ENCODE data around the gene METTL6.
"Not testable (repeated sequence)": the region's sequence is repeated elsewhere in the genome, so short reads cannot be mapped to it uniquely, and the experiment has no call there.

The METTL6 gene, protein sequence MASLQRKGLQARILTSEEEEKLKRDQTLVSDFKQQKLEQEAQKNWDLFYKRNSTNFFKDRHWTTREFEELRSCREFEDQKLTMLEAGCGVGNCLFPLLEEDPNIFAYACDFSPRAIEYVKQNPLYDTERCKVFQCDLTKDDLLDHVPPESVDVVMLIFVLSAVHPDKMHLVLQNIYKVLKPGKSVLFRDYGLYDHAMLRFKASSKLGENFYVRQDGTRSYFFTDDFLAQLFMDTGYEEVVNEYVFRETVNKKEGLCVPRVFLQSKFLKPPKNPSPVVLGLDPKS

DNA sequence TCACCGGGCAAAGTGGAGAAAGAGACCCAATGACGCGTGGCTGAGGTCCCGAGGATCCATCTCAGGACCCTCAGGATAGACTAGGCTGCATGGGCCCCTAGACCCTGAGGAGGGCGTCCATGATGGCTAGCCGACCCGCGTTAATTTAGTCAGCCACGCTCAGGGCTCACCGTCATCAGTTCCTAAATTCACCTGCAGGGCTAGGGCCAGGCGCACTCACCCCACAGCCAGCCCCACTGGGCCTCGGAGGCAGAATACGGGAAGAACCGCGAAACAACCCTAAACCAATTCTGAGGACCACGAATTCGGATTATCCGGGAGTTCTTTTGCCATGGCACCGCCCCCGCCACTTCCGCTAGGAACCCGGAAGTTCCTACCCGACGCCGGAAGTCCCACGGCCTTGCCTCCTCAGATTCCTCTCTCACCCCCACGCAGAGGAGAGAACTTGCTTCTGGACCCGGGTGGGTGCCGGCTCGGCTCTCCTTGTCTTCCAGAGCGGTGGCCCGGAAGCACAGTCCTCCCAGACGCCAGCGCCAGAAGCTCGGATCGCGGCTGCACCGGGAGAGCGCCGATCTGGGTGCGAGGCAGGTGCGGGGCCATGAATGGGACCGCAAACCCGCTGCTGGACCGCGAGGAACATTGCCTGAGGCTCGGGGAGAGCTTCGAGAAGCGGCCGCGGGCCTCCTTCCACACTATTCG, at the start of gene METTL6, which contains the start of gene EAF1:
Gene METTL6, minus strand, starts transcription at position 363 of the 699 bp plus-strand sequence. CDS start 1,033 bp downstream, outside the sequence.
Gene EAF1, plus strand, starts transcription at position 417 of the 699 bp plus-strand sequence. Its CDS starts 182 bp downstream, at position 599.
- DNase-seq, result peak; percentile 79 to 80

DNA sequence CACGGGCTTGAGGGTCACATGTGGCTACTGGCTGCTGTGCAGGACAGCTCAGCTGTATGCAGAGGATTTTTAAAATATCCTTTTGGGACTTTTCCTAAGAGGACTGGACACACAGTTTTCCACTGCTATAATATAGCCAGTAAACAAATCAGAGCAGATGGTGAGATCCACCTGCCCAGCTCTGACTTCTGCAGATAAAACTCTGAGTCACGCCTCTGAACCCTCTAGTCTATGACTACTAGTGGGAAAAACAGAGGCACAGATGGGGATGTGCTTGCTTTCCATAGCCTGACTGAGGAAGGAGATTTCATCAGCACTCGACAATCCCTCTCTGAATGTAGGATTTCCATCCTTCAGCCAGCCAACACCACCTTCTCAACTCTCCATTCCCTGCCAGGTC, 49.0 kb upstream of the METTL6 start:
- DNase-seq, result no peak

DNA sequence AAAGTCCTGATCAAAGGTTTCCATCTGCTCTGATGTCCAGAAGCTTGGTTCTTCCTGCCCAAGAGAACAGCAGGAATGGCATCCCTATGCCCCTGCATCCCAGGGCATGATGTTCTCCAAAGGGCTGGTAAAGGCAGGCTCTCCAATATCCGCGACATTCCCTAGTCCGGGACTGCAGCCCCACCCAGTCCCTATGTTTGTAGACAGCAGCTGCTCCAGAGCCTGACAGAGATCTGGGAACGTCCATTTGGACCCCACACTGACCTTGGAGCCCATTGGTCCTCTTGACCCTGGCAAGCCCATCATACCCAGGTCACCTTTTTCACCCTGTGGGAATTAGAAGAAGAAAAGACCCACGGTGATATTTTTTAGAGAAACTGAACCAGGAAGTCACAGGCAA, 47.8 kb upstream of the METTL6 start:
- no peak for DNase-seq

DNA sequence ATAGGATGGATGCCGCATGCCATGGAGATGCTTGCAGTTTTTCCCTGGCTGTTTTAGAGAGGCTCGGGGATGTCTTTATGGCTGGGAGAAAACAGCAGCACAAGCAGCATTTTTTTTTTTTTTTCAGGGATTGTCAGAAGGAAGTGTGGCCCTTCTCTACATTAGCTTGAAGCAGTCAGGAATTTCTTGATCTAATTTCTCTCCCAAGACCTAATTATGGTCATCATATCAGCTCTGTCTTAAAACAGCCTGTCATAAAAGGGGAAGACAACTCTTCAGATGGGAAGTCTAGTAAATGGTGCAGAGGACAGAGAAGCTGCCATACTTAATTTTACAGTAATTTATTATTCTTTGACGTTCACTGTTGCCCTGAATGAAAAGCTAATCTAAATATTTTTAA, 44.5 kb upstream of the METTL6 start:
- no peak for DNase-seq

DNA sequence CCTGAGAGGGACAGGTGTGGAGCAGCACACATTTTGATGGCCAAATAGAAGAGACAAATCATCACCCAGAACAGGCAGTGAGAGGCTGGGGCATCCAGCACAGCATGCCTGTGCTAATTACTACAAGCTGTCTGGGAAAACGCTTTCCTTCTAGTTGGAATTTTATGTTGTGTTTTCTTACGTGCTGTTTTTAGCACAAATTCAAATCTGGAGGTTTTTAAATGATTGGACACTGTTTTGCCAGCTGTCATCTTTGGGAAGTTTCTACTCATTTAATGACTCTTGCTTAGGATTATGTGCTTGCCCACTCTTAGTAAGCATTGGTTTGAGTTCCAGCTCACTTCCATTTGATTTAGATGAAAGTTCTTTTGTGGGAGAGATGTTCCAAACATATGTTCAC, 43.5 kb upstream of the METTL6 start:
- DNase-seq, result no peak

DNA sequence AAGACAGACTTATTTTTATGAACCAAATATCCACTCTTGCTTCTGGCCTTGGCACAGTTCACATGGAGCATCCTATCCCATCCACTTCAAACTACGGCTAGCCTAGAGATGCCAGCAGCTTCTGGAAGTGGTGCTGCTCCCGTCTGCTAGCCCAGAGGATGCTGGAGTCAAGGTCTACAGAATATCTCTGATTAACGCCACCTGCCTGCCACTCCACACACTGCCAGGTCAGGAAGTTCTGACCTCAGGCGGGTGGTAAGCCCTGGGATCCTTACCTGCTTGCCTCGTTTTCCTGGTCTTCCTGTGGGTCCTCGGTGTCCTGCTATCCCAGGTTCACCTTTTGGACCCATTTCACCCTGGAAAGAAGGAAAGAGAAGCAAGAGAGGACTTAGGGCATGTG, 42.9 kb upstream of the METTL6 start:
- no peak for DNase-seq

DNA sequence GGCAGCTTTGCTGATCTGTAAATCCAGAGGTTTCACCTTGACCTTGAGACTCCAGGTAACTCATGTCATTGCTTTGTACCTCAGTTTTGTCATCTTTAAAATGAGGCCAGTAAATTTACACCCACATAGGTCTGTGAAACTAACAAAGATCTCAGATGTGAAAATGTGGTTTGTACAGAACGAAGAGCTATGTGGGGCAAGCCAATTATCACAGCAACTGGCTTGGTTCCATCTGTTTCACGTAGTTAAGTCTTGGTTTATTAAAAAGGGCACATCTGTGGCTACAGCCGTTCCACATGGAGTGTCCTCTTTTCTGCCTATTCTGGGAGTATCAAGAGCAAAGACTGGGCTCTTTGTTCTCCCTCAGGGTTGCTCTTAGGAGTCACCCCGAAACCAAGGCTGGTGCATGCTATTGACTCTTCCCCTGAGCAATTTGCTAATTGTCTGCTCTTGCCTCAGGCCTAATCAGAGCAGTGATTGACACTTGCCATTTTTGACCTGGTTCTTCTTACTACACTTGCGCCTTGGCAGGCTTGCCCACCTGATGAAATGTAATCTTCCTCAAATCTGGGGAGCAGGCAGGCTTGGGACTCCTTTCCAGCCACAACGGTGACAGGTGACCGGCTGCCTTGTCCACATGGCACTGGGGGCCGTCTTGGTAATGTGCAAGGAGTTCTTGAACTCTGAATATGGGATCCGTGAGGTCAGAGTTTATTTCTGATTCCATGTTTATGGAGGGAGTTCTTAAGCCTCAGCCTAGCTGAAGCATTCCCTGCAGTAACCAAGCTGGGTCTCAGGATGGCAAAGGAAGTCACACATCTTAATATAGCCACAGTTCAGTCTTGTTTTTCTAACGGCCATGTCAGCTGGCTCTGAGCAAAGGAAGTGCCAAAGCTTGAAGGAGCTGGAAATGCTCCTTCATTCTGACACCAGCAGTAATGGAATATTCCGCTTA, 40.2 kb upstream of the METTL6 start:
- DNase-seq, result no peak

DNA sequence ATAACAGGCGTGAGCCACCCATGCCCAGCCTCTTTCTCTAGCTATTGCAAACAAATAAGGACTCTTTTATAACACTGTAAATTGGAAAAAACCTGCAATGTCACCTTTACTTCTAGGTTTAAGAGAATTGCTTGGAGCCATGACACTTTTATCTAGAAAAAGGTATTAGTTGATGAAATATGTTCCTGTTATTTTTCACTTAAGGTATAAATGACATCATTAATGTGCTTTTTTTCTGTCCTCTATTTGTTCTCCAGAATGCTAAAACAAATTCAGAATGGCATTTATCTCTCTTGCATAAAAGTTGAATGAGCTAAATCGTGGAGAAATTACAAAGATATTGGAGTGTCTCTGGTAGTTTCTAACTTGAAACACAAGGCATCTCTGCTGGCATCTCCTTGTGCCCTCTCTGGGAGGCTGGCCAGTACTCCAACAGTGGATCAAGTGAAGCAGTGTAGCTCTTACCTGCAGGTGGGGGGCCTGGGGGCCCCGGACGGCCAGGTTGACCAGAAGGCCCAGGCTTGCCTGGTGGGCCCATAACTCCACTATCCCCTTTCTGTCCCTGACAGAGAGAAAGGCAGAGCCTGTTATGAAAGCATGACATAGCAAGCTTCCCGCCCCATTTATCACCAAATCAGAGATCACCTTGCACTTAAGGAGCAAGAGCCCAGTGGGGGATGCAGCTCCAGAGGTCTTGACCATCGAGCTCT, 38.7 kb upstream of the METTL6 start:
- DNase-seq, result no peak

DNA sequence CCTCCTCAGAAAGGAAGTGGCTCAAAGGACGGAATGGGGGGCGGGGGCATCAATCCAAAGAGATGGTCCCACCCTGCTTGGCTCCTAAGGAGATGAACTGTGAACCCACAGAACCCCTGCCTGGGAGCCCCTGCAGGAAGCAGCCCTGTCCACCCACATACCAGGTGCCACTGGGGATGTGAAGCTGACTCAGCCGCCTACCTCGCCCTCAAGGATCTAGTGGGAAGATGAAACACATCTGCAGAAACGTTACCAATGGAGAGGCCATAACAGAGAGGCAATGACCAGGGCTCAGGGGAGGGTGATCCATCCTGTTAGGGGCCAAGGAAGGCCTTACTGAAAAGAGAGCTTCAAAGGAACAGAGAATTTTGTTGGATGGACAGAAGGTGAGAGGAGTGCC, 35.1 kb upstream of the METTL6 start:
- DNase-seq, result no peak

DNA sequence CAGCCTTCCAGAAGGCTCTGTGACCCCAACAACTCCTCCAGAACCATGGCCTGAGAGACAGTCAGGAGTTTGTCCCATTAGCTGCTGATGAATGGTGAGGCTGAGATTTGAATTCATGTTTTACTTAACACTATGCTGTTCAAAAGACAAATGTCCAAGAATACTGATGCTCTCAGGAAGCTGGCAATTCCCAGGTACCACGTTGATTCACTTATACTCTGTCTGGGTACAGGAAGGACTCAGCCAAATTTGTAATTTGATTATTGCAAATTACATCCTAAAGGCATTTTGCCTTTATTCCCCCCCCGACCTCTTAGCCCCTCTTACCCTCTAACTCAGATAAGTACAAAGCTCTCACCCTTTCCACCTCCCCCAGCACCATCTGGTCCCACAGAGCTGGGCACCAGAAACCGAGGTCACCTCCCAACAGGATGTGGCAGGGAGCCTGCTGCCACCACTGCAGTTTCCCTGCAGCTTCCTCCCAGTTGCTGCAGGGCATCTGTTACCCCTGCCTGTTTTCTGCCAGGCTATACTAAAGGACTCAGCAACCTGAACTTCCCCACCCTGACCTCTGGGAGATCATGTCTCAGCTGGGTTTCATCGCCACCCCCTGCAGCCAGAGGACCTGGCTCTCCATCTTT, 33.7 kb upstream of the METTL6 start:
- DNase-seq, result no peak

DNA sequence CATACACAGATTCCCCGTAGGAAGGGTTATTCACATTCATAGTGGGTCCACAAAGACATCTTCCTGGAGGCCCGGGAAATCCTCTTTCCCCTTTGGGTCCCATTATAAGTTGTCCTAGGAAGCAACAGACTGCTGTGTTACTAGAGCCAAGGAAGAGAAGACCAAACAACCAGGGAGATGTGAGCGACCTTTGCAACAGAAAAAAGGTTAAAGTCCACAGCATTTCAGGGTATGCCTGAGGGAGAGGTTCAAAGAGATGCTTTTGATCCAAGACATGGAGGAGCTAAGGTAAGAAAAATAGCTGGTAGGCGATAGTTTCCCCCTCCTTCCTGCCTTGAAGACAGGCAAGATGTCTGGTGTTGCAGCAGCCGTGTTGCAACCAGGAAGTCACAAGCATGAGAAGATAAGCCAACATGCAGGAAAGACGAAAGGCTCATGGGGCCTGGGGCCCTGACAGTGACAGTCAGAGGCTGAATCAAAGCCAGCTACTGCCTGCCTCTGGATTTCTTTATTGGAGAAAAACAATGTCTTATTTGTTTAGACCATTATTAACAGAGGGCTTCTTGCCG, 31.0 kb upstream of the METTL6 start:
- DNase-seq, result no peak

DNA sequence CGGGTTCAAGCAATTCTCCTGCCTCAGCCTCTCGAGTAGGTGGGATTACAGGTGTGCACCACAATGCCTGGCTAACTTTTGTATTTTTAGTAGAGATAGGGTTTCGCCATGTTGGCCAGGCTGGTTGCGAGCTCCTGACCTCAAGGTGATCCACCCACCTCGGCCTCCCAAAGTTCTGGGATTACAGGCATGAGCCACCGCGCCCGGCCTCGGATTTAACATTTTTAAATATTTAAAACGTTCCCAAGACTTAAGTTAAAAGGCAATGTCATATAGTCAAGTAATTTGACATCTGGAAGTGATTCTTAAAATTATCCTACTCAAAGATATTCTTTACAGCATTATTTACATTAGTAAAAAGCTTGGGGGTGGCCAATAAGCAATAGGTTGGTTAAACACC, 29.6 kb upstream of the METTL6 start:
- not testable (repeated sequence) for DNase-seq

DNA sequence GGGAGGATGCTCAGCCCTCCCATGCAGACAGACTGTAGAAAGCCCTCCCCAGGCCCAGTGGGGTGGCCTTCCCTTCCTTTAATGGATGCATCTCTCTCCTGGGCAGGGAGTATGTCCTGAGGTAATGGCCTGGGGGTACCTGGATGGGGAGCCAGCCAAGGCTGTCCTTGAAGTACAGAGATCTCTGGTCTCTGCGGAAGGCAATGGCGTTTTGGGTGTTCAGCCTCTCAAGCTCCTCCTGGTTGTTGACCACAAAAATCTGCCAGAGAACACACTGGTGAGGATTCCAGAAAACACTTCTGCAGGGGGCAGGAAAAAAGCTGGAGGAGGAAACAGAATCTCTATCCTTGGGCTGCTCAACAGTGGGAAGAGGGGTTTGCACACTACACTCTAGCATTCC, 29.0 kb upstream of the METTL6 start:
- no peak for DNase-seq

DNA sequence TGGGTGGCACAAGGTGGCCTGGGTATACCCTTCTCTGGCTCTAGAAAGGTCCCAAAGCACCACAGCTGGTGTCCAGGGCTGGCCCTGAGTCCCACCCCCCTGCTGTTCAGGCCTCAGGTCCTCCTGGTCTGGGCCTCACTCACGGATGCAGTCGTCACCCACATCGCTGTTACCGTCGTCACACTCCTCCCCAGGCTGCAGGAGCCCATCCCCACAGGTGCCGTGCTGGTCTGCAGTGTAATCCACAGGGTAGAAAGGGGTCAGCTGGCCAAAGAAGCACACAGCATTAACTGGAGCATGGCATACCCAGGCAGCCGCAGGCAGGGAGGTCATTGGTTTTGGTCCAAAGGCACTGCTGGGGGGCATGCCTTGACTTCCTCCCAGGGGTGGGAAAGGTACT, 28.4 kb upstream of the METTL6 start:
- no peak for DNase-seq

DNA sequence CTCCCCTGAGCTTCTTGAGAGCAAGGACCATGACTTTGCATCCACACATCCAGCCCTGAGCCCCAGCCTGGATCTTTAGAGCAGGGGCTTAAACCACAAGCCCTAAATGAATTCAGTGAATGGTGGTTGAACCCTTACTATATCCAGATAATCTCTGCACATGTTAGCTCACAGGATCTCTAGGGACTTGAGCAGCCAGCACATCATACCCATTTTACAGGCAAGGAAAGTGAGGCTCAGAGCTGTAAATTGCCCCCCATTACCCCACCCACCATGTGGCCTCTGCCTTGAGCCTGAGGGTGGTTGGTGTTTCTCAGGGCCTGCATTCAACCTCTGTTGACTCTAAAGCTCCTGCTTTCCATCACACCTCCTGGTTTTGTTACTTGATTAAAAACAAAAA, 27.6 kb upstream of the METTL6 start:
- no peak for DNase-seq

DNA sequence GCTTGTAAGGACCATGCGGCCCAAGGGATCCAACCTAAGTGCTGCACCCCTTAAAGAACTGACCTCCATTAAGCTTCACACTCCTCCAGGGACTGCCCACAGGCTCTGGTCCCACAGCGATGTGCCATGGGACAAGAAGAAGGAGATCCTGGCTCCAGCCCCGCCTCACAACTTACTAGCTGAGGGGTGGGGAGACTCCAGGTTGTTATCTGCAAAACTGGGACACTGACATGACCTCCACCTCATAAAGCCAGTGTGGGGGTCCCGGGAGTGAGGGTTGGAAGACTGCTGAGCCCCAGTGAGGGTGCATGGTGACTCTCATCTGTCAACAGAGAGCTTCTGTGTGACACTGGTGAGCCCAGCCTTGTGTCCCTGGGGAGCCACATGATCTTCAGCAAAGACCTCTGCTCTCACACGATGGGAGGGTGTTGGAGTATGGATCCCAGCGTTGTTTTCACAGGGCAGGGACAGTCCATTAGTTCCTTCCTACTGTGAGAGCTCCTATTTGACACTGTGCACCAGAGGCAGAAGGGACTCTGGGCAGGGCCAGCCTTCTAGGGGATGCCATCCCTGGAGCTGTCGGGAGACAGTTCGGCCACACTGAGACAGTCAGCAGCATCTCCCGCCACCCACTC, 26.8 kb upstream of the METTL6 start:
- no peak for DNase-seq

DNA sequence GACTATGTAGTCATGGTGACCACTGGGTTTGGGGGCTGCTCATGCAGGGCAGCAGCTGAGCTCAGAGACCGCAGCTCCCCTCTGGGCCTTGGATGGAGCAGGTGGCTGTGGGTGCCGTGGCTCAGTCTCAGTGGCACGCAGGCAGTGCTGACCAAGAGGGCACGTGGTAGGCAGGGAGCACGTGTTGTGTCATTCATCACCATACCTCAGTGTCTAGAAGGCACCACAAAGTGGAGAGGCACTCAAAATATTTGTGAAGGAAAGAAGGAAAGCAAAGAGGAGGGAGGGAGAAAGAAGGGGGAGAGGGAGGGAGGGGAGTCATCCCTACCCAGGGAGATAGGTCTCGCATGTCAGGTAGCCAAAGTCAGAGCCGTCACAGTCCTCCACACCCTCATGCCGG, 26.2 kb upstream of the METTL6 start:
- DNase-seq, result no peak

DNA sequence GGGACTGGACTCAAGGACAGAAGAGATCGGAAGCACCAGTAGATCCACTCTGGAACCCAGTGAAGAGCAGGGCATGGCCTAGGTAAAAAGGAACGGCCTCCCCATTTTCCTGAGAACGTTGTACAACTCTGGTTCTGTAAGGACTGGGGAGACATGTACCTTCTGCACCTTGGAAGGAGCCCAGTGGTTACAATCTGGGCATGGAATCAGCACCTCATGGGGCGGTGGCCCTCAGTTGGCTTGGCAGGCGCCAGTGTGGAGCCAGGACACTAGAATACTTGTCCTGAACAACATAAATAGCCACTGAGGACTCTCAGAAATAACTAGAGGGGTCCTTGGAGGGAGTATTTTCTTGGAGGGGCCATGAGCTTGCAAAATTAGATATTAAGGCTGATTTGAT, 25.6 kb upstream of the METTL6 start:
- no peak for DNase-seq

DNA sequence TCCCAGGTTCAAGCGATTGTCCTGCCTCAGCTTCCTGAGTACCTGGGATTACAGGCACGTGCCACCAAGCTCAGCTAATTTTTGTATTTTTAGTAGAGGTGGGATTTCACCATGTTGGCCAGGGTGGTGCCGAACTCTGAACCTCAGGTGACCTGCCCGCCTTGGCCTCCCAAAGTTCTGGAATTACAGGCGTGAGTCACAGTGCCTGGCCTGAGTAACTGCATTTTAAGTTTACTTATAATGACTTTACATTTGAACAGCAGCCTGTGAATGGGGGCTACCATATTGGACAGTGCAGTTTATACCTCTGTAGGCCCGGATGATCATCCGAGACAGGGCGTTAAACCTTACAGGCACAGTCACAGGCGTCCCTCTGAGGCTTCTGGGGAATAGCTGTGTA, 24.8 kb upstream of the METTL6 start:
- DNase-seq, result no peak

DNA sequence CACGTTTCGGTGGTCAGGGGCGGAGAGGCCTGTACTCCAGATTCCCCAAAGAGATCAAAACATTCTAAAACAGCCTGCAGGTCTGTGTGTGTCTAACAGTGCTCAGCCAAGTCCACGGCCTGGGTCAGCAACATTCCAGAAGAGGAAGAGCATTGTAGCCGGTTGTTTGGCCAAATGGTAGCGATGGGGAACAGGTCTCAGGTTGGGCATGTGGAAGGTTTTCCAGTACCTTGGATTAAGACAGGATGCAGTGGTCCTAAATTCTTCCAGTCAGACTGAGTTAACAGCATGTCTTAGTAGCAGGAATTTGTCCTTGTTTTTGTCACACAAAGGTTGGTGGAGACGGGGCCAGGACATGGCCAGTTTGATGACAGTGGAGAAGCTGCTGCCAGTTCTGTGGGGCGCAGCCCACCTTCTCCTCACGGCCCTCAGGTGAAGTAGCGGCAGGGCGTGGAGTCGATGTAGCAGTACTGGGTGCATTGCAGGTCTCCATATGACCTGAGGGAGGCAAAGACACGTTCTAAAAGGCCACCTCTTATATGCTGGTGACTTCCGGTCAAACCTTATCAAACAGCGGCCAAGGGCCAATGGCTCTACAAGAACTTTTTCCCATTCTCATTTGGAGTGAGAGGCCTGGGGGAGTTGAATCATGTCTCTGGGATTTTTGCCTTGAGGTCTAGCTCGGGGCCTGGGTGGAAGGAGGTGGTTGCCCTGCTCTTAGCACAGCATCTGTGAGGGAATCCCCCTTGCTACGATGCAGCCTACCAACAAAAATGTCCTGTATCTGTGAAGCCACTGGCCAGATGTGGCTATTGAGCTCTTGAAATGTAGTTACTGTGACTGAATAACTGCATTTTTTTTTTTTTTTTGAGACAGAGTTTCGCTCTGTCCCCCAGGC, 24.1 kb upstream of the METTL6 start:
- no peak for DNase-seq

Measured in activated CD4-positive, alpha-beta T cell treated with anti-CD3 and anti-CD28 coated beads, Interleukin-2, amount 50 U/mL, for 4 hours (primary cell).